Loucy (cell line): ENCODE data around the gene GADD45B.

Experiments
- H2AFZ ChIP-seq: fragments of 200-600 bp; sonication (generic); 2 replicates; pipeline ENCODE4 v1.6.0; 2016; ENCODE audit warnings: antibody characterized with exemption, mild to moderate bottlenecking, low read length, moderate library complexity
- H3F3A ChIP-seq: fragments of 200-600 bp; 2 replicates; pipeline ENCODE4 v1.6.0; 2016; ENCODE audit warnings: antibody characterized with exemption, low read depth, mild to moderate bottlenecking
- H3K27me3 ChIP-seq: fragments of 200-600 bp; sonication (generic); 2 replicates; pipeline ENCODE4 v1.6.1; 2014; ENCODE audit warnings: low read length, mild to moderate bottlenecking; ENCODE audit not compliant: insufficient read depth, poor library complexity, severe bottlenecking
- H3K36me3 ChIP-seq: fragments of 200-600 bp; sonication (generic); 2 replicates; pipeline ENCODE4 v1.6.1; 2016; ENCODE audit warnings: low read length; ENCODE audit not compliant: insufficient read depth
- H3K4me1 ChIP-seq: fragments of 200-600 bp; sonication (generic); 2 replicates; pipeline ENCODE4 v1.5.1; 2014; ENCODE audit warnings: low read length, mild to moderate bottlenecking; ENCODE audit not compliant: insufficient read depth, poor library complexity, severe bottlenecking
- H3K4me2 ChIP-seq: fragments of 200-600 bp; sonication (generic); 2 replicates; pipeline ENCODE4 v1.6.0; 2014; ENCODE audit warnings: antibody characterized with exemption, low read length, low read depth, mild to moderate bottlenecking; ENCODE audit not compliant: poor library complexity, severe bottlenecking
- H3K4me3 ChIP-seq: fragments of 200-600 bp; sonication (generic); 2 replicates; pipeline ENCODE4 v1.5.1; 2014; ENCODE audit warnings: low read length, mild to moderate bottlenecking, mixed read lengths; ENCODE audit not compliant: poor library complexity, severe bottlenecking
- H3K79me2 ChIP-seq: fragments of 200-600 bp; sonication (generic); 2 replicates; pipeline ENCODE4 v1.6.1; 2014; ENCODE audit warnings: low read length; ENCODE audit not compliant: insufficient read depth
- H3K9ac ChIP-seq: fragments of 200-600 bp; sonication (generic); 2 replicates; pipeline ENCODE4 v1.6.0; 2014; ENCODE audit warnings: mild to moderate bottlenecking, low read depth, low read length, moderate library complexity; ENCODE audit not compliant: poor library complexity, severe bottlenecking
- H3K9me2 ChIP-seq: fragments of 200-600 bp; sonication (generic); replicated peaks from 2 replicates; pipeline ENCODE4 v1.6.1; 2016; ENCODE audit warnings: low read depth, low read length, mixed read lengths
- H3K9me3 ChIP-seq: fragments of 200-600 bp; sonication (generic); 2 replicates; pipeline ENCODE4 v1.6.1; 2014; ENCODE audit warnings: mild to moderate bottlenecking, antibody characterized with exemption, low read length, low read depth; ENCODE audit not compliant: insufficient read depth
- H4K20me1 ChIP-seq: fragments of 200-600 bp; sonication (generic); 2 replicates; pipeline ENCODE4 v1.6.0; 2014; ENCODE audit warnings: antibody characterized with exemption, low read length, mild to moderate bottlenecking; ENCODE audit not compliant: insufficient read depth, poor library complexity, severe bottlenecking
- CTCF ChIP-seq: fragments of 200-600 bp; sonication (generic); conservative IDR thresholded peaks from 2 replicates; pipeline ENCODE4 v1.5.1; 2014; ENCODE audit warnings: mild to moderate bottlenecking, antibody characterized with exemption, low read length
- EZH2phosphoT487 ChIP-seq: fragments of 200-600 bp; IDR thresholded peaks from 2 replicates; pipeline ENCODE4 v1.6.1; 2018; ENCODE audit warnings: antibody characterized with exemption, mild to moderate bottlenecking, moderate library complexity, borderline replicate concordance

GADD45B gene

GRCh38 chr19:2454962-2455850 is 20.7 kb upstream of the GADD45B start:
- peak overlapping the region; percentile 100 for H3K4me2 ChIP-seq
- H3K9me3 ChIP-seq = no peaks in the 10 kb centered on the region
- H3K9ac ChIP-seq = peak overlapping the region; percentile 92
- H3K9me2 ChIP-seq = no peaks in the 10 kb centered on the region
- H3F3A ChIP-seq = 0 out of 2 replicates have a peak, but pooled peaks cover 3% of the 10 kb centered on the region
- peaks cover 42% of the 10 kb centered on the region for H4K20me1 ChIP-seq
- TF ChIP-seq CTCF (no peak), EZH2phosphoT487 (no peak)
- H3K79me2 ChIP-seq = peaks cover 70% of the 10 kb centered on the region
- peaks cover 6% of the 10 kb centered on the region for H3K27me3 ChIP-seq
- H3K4me3 ChIP-seq = peak overlapping the region; percentile 89
- H3K36me3 ChIP-seq = no peaks in the 10 kb centered on the region
- H3K4me1 ChIP-seq = peaks cover 23% of the 10 kb centered on the region
- H2AFZ ChIP-seq = no peak overlapping the region

GRCh38 chr19:2455851-2456570 is 19.9 kb upstream of the GADD45B start:
- no peaks in the 10 kb centered on the region for H3K9me3 ChIP-seq
- 0 out of 2 replicates have a peak, but pooled peaks cover 3% of the 10 kb centered on the region for H3F3A ChIP-seq
- no peaks in the 10 kb centered on the region for H3K9me2 ChIP-seq
- peak overlapping the region; percentile 100 for H3K4me2 ChIP-seq
- no peaks in the 10 kb centered on the region for H3K36me3 ChIP-seq
- peak overlapping the region; percentile 92 for H3K9ac ChIP-seq
- no peak for TF ChIP-seq EZH2phosphoT487
- no peak for TF ChIP-seq CTCF
- H3K4me3 ChIP-seq = peak overlapping the region; percentile 89
- peak overlapping the region; percentile 15; the same call in 1 of the 2 replicates for H2AFZ ChIP-seq
- H3K79me2 ChIP-seq = peaks cover 62% of the 10 kb centered on the region
- peaks cover 42% of the 10 kb centered on the region for H4K20me1 ChIP-seq
- peaks cover 6% of the 10 kb centered on the region for H3K27me3 ChIP-seq
- peaks cover 23% of the 10 kb centered on the region for H3K4me1 ChIP-seq

- Histone ChIP-seq H3K4me1 (peaks cover 23% of the 10 kb centered on the region), H4K20me1 (peaks cover 36% of the 10 kb centered on the region), H3F3A (0 out of 2 replicates have a peak, but pooled peaks cover 3% of the 10 kb centered on the region), H2AFZ (peak overlapping the region; percentile 85), H3K9me3 (no peaks in the 10 kb centered on the region), H3K9ac (peak overlapping the region; percentile 69), H3K4me2 (peak overlapping the region; percentile 89), H3K9me2 (no peaks in the 10 kb centered on the region), H3K4me3 (peak overlapping the region; percentile 72), H3K79me2 (peaks cover 47% of the 10 kb centered on the region), H3K36me3 (no peaks in the 10 kb centered on the region), H3K27me3 (peaks cover 6% of the 10 kb centered on the region)
- TF ChIP-seq CTCF = no peak; the same call in 1 of the 2 replicates
- TF ChIP-seq EZH2phosphoT487 = no peak
Observed at GRCh38 chr19:2457394-2458037, 18.4 kb upstream of the GADD45B start.
